ENCODE data around the gene SLC16A8. TPM values are rescaled to one million over a fixed set of nuclear protein-coding genes. Genes with fewer than 3 reads are reported as not detected.

Gene SLC16A8
- total and polyA plus RNA-seq, 9 of the 15 experiments (the other 6 are each of a cell fraction or from before 2014, with no cell fraction given) = not detected

DNA sequence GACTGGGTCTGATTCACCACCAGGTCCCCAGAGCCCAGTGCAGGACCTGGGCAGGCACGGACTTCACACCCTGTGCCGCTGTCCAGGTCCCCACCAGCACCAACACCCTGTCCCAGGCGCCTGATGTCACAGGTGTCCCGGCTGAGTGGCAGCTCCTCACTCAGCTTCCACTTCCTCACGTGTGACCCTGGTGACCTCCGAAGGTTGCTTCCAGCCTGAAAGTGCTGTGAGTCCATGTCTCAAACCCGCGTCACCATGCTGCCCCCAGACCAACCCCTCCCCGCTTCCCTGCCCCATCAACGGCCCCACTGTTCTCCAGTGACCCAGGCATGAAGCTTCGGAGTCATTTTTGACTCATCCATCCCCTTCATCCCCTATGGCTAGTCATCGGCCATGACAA is 52.5 kb downstream of the SLC16A8 start (continued):
- TF ChIP-seq, protein P1, sequence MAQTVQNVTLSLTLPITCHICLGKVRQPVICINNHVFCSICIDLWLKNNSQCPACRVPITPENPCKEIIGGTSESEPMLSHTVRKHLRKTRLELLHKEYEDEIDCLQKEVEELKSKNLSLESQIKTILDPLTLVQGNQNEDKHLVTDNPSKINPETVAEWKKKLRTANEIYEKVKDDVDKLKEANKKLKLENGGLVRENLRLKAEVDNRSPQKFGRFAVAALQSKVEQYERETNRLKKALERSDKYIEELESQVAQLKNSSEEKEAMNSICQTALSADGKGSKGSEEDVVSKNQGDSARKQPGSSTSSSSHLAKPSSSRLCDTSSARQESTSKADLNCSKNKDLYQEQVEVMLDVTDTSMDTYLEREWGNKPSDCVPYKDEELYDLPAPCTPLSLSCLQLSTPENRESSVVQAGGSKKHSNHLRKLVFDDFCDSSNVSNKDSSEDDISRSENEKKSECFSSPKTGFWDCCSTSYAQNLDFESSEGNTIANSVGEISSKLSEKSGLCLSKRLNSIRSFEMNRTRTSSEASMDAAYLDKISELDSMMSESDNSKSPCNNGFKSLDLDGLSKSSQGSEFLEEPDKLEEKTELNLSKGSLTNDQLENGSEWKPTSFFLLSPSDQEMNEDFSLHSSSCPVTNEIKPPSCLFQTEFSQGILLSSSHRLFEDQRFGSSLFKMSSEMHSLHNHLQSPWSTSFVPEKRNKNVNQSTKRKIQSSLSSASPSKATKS (CRISPR knock-in tag; IDR thresholded peaks at IDR 0.05) = no peak
- TF ChIP-seq TRIM24 (IDR thresholded peaks at IDR 0.05) (no peak), ZNF507 (tag; conservative IDR thresholded peaks at IDR 0.05) (no peak), SAFB2 (IDR thresholded peaks at IDR 0.05; ENCODE audit: borderline replicate concordance, low read depth, low read length, severe bottlenecking) (no peak), HBP1 (CRISPR knock-in tag; IDR thresholded peaks at IDR 0.05) (no peak)

DNA sequence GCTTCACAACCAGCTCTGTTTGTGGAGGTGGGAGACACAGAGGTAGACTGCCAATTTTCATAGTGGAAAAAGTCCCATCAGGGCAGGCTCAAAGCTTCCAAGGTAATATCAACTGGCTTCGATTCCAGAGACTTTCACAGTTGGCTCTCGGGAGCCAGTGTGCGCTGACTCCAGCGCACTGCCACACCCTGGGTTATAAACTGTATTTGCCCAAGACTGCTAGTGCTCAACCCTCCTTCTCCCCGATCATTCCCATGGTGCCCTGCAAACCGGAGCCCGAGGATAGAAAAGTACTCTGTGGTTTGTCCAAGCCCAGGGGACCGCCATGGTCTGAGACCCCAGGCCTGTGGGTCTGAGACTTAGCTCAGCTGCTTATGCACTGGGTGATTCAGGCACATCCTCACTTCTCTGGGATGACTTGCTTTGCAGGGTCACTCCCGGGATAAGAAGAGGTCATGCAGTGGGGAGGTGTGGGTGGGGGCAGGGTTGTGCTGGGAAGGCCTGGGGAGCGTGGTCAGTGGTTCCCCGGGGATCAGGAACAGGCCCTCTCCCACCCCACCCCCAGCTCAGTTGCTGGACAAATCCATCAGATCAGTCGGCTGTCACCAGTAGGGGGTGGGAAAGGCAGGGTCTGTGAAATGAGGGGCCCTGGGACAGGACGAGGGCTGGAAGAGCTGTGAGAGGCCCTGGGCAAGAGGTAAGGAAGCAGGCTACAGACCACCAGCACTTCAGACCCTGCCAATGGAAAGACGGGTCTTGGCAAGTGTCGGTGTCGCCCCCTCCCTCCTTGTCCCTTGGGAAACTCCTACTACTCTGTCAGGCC is 53.5 kb downstream of the SLC16A8 start:
- BruUV-seq (replicated peaks) = no TSS peak
- TF ChIP-seq FOXJ3 (CRISPR knock-in tag; IDR thresholded peaks at IDR 0.05) (no peak), ZNF76 (CRISPR knock-in tag; IDR thresholded peaks at IDR 0.05; ENCODE audit: borderline replicate concordance) (no peak), TRIM28 (IDR thresholded peaks at IDR 0.05) (no peak), POLR2AphosphoS5 (IDR thresholded peaks at IDR 0.05; ENCODE audit: control insufficient read depth, insufficient read depth, low read depth, low read length) (no peak), ZBTB33 (CRISPR knock-in tag; IDR thresholded peaks at IDR 0.05) (0 out of 2 replicates have a peak, but pooled peaks have one; percentile 38), ZSCAN32 (CRISPR knock-in tag; IDR thresholded peaks at IDR 0.05) (no peak)
- TF ChIP-seq, protein P2, sequence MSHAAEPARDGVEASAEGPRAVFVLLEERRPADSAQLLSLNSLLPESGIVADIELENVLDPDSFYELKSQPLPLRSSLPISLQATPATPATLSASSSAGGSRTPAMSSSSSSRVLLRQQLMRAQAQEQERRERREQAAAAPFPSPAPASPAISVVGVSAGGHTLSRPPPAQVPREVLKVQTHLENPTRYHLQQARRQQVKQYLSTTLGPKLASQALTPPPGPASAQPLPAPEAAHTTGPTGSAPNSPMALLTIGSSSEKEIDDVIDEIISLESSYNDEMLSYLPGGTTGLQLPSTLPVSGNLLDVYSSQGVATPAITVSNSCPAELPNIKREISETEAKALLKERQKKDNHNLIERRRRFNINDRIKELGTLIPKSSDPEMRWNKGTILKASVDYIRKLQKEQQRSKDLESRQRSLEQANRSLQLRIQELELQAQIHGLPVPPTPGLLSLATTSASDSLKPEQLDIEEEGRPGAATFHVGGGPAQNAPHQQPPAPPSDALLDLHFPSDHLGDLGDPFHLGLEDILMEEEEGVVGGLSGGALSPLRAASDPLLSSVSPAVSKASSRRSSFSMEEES (CRISPR knock-in tag; IDR thresholded peaks at IDR 0.05) = no peak

More for the DNA sequence above, 53.5 kb downstream of the SLC16A8 start:
- H3K79me2 ChIP-seq (ENCODE audit: control insufficient read depth, insufficient read depth, low read length) = no peaks in the 10 kb centered on the region
- H3K9me1 ChIP-seq (ENCODE audit: control insufficient read depth, insufficient read depth, low read length) = no peaks in the 10 kb centered on the region
- no peak for ATAC-seq
- 46% methylated on average over 11 of the region's 16 CpGs for WGBS (ENCODE audit: insufficient coverage, low coverage, missing lambda C conversion rate)
- H2AFZ ChIP-seq (ENCODE audit: low read depth, low read length) = peak overlapping the region; percentile 37; the same call in 1 of the 2 replicates
- CTCF ChIA-PET (ENCODE audit: low intra/inter-chr PET ratio) = no interaction called here
- H4K20me1 ChIP-seq (replicated peaks; ENCODE audit: control insufficient read depth, insufficient read depth, low read length) = no peaks in the 10 kb centered on the region
- H3K27me3 ChIP-seq (ENCODE audit: control insufficient read depth in 2 of 2, insufficient read depth in 2 of 2, low read length in 2 of 2) = no peaks in the 10 kb centered on the region; a peak in 1 of 5 replicates
- FAIRE-seq = no peak
- H3K4me1 ChIP-seq (replicated peaks in 1 of 2; ENCODE audit: control insufficient read depth in 2 of 2, insufficient read depth in 2 of 2, low read length in 2 of 2) = peaks cover 34 to 47% of the 10 kb centered on the region in 2 experiments
- H3K27ac ChIP-seq (ENCODE audit: extremely low read depth, low read depth, low read length) = no peak overlapping the region
- H3K9ac ChIP-seq (ENCODE audit: insufficient read depth in 1 of 2, low read depth in 2 of 2, low read length in 2 of 2) = peak overlapping the region in 1 of 2 experiments; percentile 66; a peak in 2 of 4 replicates
- POLR2A ChIA-PET = interaction anchor here (0.6 to 0.8 kb wide), 2 partner anchors 18 to 460 kb away, joined by 3 read pairs; no protein-coding TSS in a partner anchor
- H3K4me2 ChIP-seq (ENCODE audit: insufficient read depth, low read length) = no peak overlapping the region
- H3K9me3 ChIP-seq (replicated peaks; ENCODE audit: control insufficient read depth, insufficient read depth, low read depth, low read length) = no peaks in the 10 kb centered on the region
- intact Hi-C loops (cut with micrococcal nuclease) = no loop called here
- in situ Hi-C loops (cut with MboI) = no loop called here
- H3K36me3 ChIP-seq (ENCODE audit: control insufficient read depth, insufficient read depth, low read length) = no peaks in the 10 kb centered on the region
- peak in 2 of 4 experiments; percentile 40 to 47 for DNase-seq (ENCODE audit: extremely low read depth in 1 of 4, low spot score in 3 of 4)
- H3K4me3 ChIP-seq = no peak overlapping the region
